GM03348 (cell line): ENCODE results near the gene IL20RA.

Source experiments
- DNase-seq: peaks from one replicate; pipeline ENCODE4 v3.0.0; 2012; ENCODE audit warnings: low spot score

The IL20RA gene

DNA sequence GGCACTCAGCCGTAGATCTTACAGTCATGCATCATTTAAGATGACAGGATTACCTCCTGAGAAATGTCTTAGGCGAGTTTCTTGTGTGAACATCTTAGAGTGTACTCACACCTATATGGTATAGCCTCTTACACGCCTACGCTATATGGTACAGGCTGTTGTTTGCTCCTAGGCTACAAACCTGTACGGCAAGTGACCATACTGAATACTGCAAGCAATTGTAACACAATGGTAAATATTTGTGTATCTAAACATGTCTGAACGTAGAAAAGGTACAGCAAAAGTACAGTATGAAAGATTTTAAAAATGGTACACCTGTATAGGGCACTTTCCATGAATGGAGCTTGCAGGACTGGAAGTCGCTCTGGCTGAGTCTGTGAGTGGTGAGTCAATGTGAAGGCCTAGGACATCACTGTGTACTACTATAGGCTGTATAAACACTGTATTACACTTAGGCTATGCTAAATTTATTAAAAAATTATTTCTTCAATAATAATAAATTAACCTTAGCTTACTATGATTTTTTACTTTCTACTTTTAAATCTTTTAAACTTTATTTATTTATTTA is 541 bp upstream of the IL20RA start:
- DNase-seq = no peak

DNA sequence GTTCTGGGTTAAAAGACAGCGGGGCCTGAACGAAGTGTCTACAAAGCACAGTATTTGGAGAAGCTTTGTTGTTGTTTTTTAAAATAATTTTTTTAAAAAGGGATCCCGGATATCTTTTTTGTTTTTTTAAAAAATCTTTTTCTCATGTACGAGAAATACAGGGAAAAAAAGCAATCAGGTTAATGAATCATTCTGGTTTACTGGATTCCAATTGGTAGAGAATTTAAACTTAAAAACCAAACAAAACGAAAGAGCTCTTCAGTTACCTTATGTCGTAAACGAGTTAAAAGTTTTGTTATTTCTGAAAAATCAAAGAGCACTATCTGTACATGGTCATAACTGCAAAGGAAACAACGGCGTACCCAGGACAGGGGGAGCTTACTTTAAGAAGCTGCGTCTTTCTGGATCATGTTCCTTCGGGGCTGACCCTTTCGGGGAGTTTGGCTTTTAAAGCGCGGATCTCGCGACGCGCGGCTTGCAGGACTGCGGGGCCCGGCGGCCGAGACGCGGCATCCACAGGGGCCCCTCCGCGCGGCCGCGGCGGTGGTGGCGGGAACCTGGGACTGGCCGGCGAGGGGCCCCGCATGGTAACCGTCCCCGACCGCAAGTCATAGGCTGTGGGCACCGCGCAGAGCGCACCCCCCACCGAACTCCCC is 927 bp downstream of the IL20RA start:
- peak; percentile 70 for DNase-seq

DNA sequence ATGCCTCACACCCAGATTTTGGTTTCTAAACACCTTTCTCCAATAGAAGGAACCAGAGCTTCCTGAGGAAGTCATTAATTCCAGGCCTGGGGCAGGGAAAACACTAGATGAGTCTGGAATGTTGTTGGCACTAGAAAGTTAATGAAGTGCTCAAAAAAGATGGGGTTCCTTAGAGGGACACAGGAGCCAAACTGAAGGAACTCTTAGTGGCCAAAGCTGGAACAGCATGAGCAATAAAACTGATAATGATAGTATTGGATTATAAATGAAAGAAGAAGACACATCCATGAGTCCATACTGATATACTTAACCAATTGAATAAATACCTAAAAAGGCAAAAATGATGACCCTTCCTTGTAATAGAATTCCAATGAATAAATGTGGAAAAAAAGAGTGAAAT is 4.4 kb downstream of the IL20RA start:
- DNase-seq = no peak

DNA sequence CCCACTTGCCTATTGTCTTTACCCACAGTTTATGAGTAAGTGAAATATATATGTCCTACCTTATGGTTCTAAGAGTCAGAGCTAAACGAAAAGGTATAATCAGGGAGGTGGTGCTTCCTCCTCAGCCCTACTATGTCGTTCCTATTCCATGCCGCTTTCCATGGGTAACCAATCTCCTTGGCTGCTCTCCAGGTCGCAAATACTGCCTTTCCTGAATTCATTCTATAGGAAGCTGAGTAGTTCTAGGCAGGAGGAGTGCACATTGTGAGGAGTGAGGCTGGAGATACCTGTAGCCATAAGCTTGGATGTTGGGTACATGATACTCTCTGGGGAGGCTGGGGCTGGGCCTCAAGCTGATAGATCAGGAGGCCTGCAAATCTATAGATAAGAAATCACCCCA is 5.8 kb downstream of the IL20RA start:
- no peak for DNase-seq

DNA sequence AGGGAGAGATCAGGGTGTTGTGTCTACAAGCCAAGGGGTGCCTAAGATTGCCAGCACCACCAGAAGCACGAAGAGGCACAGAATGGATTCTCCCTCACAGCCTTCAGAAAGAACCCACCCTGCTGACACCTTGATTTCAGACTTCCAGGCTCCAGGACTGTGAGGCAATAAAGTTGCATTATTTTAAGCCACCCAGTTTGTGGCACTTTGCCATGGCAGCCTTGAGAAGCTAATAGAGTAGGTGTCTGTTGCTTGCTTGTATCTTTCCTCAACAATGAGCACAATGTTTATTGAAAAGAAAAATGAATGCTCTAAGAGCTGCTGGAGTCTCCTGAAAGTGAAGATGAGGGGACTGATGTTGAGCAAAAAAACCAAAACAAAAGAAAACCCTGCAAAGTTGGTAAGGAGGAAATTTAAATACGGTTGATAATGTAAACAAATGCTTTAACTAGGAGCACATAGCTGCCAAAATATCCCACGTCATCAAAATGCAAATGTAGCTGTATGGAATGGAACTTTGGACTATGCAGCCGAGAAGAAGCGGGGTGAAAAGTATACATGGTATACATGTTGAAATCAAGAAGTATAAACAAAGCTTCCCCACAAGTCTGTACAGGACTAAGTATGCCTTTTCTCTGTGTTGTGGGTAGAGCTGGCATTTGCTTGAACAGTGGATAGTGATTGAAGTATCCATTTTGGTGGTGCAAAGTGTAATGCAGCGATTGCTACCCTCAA is 8.0 kb downstream of the IL20RA start:
- DNase-seq = no peak

DNA sequence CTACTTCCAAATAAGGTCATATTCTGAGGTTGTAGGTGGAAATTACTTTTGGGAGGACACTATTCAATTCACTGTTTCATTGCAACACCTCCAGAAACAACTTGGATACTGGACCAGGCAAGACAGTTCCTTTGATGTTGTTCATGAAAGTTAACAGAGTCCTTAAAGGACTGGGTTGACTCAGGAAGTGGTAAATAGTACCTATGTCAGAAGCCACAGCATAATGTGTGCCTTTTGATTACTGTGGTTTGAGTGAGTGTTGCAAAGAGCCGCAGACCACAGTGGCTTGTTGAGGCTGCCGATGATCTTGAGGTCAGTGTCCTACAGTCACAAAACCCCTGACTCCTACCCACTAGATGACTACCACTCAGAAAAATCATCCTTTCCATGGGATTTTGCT is 10.9 kb downstream of the IL20RA start:
- no peak for DNase-seq

DNA sequence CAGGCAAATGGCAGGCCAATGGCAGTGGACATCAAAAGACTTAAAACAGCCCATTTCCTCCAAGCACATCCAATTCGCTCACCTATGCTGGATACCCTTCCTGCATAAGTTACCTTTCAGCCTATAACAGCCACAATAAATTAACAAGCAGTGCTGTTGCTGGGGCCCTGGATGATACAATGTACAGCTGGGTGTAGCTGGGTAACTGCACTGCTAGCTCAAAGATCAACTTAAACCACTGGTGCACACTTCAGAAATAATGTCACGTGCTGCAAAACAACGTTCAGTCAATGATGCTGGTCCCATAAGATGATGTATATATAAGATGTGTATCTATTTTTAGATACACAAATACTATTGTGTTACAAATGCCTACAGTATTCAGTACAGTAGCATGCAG is 13.6 kb downstream of the IL20RA start:
- no peak for DNase-seq

DNA sequence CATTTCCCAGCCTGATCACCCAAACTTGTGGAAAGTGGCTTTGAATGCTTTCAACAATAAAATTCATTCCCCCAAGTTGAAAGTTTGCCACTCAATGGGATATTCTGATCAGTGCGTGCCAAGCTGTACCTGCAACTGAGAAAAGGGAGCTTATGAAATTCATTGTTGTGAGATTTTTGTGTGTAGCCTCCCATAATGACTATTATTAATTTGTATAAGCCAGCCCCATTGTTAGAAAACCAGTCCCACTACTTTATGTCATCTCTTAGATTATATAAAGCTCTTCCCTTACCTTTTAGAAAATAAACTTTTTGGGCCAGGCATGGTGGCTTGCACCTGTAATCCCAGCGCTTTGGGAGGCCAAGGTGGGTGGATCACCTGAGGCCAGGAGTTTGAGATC is 15.9 kb downstream of the IL20RA start:
- no peak for DNase-seq

DNA sequence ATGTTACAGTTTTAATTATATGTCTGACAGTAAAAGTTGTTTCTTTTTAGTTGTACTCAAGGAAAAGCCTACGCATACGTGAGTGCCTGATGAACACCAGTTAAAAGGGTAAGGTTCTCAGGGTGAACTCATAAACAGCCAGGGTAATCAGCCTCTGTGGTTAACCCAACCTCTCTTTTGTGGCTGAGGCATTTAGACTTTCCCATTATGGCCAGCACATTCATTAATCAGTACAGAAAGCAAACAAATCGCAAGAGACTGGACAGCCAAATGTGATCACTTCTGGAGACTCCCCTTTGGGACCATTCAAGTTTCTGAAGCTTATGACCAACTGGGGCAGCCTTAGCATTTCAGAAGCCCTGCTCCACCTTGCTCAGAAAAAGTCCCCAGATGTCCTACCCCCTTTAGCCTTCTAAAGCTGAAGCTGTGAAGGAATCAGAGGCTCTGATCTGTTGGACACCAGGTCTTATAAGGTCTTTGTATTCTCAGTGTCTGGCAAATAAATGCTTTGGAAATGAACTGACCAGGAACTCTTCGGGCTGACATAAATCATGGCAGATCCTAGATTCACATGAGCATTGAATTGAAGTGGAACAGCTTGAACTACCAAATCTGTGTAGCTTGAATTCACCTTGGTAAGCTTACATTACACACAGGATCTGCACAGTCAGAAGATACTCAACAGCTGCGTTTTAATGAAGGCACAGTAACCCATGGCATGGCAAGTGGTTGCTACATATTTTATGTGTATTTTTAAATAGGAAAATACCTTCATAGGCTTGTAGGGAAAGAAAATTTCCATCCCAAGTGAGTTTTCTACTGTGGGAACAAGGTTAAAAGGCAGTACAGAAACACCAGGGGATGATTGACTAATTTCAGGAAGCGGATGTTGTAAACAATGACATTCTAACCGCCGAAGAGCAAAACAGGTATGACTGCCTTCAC is 18.7 kb downstream of the IL20RA start:
- no peak for DNase-seq

DNA sequence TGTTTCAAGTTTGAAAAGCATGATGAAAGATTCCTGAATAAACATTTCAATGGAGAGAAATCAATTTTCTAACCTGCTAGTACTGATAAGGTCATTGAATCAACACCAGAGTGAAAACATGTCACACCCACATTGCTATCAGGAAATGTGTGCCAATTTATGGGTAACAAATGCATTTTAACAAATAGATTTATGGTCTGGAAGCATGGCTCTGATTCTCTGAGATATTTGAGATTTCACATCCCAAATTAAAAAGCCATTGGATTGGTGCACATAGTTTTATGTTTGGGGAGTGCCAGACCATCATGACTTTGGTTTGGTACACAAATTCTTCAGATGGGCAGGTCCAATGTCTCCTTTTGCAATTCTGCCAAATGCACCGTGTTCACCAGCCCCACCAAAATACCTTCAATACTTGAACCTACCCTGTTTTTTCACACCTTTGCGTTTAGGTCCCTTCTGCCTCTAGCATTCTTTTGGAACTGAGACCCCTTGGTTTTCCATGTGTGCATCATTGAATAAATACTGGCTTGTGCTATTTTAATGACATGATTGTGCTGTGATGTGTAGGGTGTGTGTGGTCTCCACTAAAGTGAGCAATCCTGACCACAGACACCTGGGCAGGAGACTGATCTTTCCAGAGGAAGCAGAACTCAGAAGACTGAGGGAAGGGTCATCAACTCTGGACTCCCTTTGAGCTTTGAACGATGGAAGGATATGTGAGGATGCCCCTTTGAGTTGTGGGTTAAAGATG is 20.4 kb downstream of the IL20RA start:
- DNase-seq = no peak

DNA sequence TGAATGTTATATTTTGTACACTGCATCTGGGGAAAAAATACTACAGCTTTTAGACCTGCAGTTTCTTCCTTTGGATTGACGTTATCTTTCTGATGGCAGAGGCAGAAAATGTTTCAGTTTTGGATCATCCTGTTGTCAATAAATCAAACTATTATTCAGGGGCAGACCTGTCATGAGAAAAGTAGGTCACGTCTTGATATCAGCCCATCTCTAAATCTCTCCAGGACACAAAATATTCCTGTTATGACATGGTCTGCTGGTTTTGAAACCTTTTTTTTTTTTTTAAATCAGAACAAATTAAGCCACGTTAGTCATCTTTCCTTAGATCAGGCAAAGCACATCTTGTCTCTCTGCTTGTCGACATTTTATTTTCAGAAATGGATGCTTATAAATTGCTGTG is 24.0 kb downstream of the IL20RA start:
- DNase-seq = no peak

DNA sequence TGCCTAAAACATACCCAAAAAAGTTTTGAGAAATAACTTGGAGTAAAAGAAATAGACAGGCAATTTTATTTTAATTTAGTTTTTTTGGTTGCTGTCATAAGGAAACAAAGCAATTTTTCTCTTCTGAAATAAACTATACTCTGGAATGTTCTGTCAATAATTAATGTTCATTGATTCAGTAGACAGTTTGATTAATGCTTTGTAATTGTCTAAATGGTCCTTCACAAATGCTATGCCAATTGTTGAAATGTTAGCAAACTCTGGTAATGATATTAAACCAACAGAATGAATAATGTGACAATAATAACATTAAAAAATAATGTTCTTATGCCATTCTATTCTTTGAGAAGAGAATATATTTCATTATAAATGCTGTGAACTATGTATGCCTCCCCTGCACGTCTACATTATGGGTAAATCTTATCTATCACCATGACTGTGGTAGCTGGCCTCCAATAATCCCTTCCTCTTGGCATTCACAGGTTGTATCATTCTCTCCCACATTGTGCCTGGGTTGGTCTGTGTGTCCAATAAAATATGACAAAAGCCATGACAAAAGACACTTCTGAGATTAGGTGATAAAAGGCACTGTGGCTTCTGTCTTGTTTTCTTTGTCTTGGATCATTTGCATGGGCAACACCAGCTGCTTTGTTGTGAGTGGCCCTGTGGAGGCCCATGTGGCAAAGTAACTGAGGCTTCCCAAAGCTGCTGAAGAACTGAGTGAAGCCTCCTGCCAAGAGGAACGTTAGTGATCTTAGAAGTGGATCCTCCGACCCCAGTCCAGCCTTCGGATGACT is 25.1 kb downstream of the IL20RA start:
- DNase-seq = no peak

DNA sequence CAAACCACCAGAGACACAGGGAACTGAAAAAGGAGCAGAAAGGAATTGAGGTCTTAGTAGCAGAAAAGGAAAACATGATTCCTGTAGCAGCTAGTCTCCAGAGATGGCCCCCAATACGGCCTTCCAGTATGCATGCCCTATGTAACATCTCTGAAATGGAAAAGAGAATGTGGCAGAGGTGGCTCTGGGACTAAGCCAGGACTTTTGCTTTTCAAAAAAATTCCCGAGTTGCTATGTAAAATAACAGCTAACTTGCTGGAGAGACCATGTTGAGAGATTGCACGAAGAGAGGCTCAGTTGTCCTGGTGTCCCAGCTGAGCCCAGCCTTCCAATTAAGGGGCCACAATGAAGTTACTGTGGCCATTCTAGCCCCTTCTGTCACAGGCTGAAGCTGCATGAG is 27.7 kb downstream of the IL20RA start:
- DNase-seq = no peak

DNA sequence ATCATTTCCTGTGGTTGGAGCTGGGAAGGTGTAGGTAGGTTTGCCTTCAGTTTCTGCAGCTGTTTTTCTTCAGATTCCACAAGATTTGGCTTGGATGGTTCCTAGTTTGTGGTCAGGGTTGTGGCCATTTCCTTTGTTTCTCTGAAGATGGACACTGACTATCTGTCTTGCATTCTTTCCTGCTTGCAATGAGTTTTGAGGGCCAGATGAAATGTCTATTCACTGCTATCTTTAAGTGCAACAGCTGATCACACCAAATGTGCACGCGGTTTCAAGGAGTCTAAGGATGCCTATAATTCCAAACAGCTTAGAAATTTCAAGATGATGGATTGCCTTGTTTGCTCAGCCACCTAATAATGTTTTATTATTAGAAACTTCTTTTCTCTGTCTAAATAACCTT is 28.4 kb downstream of the IL20RA start:
- DNase-seq = peak; percentile 24

DNA sequence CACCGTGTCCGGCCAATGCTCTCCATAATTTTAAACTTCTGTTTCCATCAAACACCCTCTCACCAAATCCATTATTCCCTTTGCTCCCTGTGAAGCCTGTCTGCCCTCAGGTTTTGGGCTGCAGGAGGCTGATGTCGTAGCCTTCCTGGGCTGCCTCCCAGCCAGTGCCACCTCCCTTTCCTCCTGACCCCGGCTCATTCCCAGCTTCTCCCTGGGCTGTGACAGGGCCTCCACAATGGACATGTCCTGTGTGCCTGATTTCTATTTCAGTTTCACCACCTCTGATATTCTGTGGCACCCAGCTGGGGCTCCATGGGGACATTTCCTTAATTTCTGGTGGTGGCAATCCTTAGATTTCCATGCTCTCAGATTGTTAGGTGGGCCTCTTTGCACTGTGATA is 28.8 kb downstream of the IL20RA start:
- DNase-seq = no peak

DNA sequence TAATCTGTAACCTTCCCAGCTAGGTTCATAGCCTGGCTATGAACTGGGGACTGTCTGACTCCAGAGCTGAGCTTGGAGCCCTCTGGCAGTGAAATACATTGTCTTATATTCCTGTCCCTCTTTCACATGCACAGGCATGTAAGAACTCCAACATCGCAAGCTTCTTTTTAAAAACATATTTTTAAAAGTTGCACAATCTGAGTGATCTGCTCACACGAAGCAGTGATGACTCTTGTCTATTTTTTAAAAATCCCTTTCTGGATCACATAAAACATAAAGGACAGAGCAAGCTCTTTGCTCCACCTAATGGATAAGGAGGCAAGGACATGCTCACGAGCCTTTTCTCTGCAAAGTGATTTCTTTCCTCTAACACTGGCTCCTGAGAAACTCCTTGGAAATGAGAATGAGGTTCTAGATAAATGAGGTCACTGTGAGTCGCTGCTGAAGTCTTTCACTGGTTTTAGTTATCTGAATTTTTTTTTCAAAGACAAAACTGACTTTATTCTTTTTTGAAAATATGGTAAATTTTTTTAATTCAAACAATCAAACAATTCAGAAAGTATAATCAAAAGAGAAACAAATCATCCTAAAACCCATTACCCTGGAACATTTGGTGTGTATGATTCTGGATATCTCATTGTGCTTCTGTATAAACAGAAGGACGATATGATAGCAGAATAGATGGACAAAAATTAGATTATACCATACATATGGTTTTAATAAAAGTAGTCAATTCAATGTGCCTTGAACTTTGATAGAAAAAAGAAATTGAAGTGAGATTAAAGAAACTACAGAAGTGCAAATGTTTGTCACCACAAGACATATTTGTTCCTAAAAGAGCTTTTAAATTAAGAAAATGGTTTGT is 30.8 kb downstream of the IL20RA start:
- DNase-seq = peak; percentile 69

DNA sequence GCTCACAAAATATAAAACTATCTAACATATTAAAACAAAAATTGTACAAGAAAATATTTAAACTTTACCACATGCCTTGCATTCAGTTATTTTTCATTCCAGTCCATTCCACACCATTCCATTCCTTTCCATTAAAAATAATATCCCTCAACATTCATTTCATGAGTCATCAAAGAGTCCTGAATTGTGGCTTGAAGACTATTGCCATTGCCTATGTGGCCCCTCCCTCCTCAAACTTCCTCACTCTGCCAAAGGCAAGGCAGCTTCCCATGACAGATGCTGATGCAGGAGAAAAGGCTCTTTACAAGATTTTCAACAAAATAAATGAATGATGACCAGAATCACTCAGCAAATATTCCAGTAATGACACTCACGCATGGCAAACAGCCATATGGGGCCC is 31.7 kb downstream of the IL20RA start:
- DNase-seq = peak; percentile 53

DNA sequence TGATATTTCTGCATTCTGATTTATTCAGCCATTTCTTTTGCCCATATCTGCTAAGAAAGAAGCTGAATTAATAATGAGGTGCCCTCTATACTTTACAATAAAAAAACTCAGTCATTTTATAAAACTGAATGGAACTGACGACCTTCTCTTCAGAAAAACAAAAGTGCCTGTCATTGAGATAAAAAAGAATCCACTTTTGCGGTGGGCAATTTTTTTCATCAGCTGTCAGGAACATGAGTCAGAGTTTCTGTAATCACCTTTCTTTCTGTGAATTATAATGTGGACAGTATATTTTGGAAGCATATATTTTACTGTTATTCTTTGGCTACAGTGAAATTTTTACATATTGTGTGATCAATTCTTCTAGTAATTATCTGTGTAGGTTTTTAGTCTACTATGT is 33.4 kb downstream of the IL20RA start:
- no peak for DNase-seq

DNA sequence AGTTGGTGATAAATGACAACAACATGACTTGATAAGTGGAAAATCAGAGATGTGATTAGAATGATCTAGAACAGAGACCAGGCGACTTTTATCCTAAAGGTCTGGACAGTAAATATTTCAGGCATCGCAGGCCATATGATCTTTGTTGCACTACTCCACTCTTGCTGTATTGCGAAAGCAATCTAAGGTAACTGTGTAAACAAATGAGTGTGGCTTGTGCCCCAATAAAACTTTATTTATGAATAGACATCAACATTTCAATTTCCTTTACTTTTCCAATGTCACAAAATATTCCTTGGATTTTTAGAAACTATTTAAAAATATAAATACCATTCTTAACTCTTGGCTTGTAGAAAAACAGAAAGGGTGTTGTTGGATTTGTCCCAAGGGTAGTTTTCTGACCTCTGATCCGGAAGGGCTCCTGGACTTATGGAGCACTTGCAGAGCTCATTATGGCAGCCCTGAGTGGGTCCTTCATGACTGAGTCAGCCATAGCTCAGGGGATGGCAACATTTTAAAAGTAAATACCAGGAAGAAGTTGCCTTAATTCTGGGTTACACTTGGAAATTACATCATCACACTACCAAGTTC is 34.5 kb downstream of the IL20RA start:
- DNase-seq = no peak

DNA sequence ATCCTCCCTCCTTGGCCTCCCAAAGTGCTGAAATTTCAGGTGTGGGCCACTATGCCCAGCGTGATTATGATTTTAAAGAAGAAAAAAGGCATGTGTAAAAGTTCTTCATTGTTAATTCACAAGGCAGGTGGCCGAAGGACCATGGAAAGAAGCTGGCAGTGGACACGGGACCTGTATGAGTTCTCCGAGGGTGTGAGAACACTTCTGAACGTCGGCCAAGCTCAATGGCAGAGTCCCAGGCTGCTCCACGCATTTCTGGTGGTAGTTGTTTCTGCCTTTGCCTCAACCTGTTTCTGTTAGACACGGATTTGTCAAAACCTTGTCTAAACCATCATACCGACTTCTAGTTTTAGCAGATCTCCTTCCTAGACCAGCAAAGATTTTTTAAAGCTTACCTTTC is 36.6 kb downstream of the IL20RA start:
- DNase-seq = no peak
